GM04504 (cell line): Measurements from ENCODE around the gene GPX3.

Experiments used
- DNase-seq: peaks from one replicate; pipeline ENCODE4 v3.0.0-alpha.2; 2012; ENCODE audit warnings: low read depth

GPX3 gene, protein sequence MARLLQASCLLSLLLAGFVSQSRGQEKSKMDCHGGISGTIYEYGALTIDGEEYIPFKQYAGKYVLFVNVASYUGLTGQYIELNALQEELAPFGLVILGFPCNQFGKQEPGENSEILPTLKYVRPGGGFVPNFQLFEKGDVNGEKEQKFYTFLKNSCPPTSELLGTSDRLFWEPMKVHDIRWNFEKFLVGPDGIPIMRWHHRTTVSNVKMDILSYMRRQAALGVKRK

GRCh38 chr5:151020304-151021110, at the start of gene GPX3:
GPX3 (plus strand) TSS chr5:151020591; CDS start chr5:151020655, 64 bp downstream.
- no peak for DNase-seq

DNA sequence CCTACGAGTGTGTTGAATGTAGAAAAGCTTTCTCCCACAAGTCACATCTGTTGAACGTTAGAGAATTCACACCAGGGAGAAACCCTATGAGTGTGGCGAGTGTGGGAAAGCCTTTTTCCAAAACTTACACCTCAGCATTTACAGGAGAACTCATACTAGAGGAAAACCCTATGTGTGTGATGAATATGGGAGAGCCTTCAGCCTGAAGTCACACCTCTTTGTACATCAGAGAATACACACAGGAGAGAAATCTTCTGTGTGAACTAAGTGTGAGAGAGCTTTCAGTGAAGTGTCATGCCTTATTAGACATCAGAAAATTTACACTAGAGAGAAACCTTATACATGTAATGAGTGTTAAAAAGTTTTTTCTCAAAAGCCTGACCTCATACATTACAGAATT, 41.8 kb upstream of the GPX3 start:
- no peak for DNase-seq

DNA sequence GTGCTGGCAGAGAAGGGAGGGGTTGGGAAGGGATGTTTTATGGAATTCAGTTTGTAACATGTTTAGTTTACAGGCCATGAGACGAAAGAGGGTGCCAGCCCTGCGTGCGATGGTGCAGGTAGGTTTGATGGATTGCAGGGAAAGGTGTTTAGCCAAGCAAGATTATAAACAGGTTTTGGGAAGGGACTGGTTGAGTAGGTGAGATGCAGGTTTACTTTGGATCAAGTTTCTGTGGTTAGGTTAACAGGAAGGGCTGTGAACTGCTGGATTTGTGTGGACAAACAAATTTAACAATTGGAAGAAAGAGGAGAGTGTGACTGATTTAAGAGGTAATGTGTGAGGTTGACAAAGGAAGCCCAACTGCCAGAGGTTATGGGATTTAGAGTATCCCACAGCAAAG, 32.6 kb upstream of the GPX3 start:
- no peak for DNase-seq

DNA sequence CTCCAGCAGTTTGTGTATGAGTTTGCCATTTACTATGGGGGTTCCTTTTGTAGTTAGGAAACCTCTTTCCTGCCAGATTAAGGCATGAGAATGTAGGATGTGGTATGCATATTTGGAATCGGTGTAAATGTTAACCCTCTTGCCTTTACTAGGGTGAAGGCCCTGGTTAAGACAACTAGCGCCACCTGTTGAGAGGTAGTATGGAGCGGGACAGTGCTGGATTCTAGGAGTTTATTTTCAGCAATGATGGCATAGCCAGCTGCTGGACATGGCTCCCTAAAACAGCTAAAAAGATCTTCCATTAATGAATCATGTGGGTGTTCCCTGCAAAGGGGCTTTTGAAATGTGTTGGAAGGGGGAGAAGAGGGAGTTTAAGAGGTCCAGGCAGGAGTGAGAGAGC, 30.7 kb upstream of the GPX3 start:
- no peak for DNase-seq

DNA sequence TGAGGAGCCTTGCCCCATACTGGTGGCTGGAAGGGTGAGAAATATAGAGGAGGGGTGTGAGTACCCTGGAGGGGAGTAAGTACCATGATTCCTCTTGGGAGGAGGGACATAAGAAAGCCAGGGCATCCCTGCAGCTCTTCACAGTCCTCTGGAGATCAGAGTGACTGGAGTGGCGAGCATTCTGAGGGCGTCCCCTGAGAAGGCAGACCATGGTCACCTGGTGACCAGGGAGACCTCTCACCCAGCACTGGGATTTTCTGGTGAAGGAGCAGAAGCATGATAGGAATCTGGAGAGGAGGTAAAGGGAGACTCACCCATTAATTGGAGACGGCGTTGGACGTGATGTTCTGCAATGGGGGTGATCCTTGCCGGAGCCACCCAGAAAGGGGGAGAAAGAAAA, 27.7 kb upstream of the GPX3 start:
- no peak for DNase-seq

DNA sequence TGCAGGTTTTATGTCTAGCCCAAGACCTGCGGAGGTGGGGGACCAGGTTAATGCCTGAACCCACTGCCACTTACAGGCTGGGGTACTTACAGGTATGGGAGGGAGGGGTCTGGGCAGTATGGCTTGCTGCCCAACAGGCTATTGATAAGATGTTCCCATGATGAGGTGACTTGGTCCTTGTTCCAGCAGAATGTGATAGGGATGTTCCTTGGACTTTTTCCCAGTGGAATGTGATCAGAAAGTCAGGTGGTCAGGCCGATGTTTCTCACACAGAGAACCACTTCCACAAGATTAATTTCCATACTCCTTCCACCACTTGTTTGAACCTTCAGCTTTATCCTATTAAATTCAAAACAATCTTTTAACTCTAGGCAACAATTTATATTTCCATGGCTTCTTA, 27.0 kb upstream of the GPX3 start:
- no peak for DNase-seq

DNA sequence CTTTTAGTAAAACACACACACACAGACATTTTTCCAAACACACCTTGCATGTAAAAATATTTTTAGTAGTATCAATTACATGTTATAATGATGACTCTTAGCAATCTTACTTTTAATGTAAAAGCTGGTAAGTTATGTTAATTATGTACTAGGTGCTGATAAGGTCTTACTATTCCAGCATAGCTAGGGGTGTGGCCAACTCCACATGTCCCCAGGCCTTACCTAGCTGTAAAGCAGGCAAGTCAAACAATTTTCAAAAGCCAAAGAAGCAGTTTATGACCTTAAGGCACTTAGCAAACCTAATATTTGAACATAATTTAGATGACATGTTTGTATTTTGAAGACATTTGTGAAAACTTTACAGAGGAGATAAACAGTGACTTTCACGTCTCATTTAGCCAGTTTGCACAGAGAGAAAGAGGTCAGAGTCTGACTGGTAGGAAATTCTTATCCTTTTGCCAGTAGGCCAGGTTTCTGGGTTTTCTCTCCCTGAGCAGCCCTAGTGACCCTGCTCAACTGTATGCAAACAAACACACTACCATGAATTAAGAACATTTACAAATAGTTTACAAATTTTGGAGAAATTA, 26.5 kb upstream of the GPX3 start:
- no peak for DNase-seq

GRCh38 chr5:150999704-151000442, 20.5 kb upstream of the GPX3 start:
- DNase-seq = no peak

GRCh38 chr5:151001436-151001835, 19.0 kb upstream of the GPX3 start:
- no peak for DNase-seq

GRCh38 chr5:151002250-151002649, 18.1 kb upstream of the GPX3 start:
- no peak for DNase-seq

- no peak for DNase-seq
Observed at GRCh38 chr5:151002681-151003502, 17.5 kb upstream of the GPX3 start.

- DNase-seq = no peak
Observed at GRCh38 chr5:151003503-151003860, 16.9 kb upstream of the GPX3 start.

- no peak for DNase-seq
Observed at GRCh38 chr5:151004499-151004898, 15.9 kb upstream of the GPX3 start.

DNA sequence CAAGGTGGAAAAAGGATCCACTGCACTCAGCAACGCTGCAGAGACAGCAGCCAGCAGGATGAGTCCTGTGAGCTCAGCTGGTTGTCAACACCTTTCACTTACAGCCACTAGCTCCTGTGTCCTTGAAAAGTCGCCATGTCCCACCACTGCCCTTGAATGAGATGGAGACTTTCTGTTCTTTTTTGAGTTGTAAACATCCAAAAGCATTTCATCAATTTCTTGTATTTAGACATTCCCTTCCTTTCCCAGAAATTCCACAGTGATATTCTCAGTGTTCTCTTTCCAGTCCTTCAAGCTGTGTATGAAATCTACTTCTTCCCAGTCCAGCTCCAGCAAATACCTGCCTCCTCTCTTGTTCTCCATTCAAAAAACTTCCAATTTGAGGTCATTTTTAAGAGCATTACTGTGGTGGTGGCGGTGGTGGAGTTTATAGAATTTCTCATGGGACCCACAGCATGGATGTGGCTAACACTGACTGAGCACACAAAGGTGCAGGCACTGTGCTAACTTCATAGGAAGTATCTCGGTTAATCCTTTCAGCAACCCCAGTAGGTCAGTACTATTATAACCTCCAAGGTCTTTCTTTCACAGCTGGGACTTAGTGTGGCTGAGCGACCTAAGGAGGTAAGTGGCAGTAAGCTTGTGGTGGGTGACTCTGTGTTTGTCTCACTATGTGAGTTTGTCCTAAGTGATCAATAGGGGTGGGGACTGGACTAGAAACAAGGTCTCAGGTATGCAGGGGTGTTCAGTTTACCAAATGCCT, 15.0 kb upstream of the GPX3 start:
- DNase-seq = no peak

DNA sequence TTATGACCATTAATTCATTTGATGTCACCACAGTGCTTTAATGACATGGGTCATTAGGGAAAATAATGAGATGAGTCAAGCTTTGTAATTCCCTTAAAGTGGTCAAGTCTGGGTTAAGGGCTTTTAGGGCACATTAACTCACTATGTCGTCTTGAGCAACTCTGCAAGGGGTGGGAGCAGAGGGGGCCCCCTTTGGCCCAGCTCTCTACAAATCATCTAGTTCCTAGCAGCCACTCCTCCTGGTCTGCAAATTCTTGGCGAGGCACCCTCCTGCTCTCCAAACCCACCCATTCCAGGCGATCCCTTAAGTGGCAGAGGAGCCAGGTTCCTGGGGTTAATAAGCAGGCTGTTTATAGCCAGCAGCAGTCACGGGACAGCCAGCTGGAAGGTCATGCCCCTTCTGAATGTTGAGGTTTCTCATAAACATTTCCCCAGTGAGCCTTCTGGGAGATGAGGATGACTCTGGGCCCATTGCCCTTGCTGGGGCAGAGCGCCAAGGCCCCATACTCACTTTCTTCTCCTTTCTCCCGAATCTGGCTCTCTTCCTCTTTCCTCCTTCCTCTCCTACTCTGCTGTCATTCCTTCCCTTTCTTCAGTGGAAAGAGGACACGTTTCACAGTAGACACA, 14.3 kb upstream of the GPX3 start:
- DNase-seq = peak; percentile 38

- DNase-seq = no peak
Observed at GRCh38 chr5:151006704-151007334, 13.6 kb upstream of the GPX3 start.

GRCh38 chr5:151007430-151008209, 12.8 kb upstream of the GPX3 start:
- no peak for DNase-seq

DNA sequence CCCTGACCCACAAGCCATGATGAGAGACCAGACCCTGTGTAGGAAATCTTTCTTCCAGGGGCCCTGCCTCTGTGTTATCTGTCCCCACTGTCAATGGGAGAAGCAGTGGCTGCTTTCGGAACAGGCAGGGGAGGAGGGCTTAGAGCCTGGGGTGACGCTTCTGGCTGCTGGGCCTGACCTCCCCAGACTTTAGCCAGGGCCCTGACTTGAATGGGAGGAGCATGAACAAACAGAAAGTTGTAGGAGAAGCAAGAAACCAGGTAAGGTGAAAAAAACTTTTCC, 12.2 kb upstream of the GPX3 start:
- DNase-seq = no peak

DNA sequence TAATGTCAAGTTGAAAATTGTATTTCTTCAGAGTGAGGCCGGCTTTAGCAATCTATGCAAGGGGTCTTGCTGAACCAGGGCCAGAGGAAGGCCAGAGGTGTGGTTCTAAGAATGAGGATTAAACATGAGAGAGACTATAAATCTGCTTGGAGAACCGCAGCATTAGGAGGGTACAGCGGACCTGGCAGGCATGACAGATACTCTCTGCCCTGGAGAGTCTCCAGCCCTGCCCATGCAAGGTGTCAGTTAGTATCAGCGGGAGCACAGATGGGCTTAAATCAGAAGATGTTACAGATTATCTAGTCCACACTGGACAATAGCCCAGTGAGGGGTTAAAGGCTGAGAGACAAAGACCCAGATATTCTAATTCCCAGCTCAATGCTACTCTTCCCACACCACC, 11.5 kb upstream of the GPX3 start:
- no peak for DNase-seq

DNA sequence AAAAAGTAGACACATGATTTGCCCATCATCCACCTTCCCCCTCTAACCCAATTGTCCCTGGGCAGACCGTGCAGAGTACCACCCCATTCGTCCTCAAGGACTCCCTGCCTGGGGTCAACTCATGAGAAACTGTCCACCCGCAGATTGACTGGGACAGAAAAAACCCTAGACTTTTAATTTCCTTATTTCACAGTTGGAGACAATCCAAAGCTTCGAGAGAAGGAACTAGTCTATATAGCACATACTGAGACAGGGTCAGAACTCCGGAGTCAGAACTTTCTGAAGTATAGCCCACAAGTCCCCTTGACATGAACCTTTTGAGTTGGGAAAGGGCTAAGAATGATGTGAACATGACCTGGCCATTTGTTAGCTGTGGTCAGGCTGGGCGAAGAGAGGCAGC, 7.5 kb upstream of the GPX3 start:
- DNase-seq = no peak
